8988T (cell line): Measurements from ENCODE around the gene GPR107.

Experiments
- DNase-seq: peaks from one replicate; pipeline ENCODE4 v3.0.0; 2011

The GPR107 gene

GRCh38 chr9:130112538-130113151 is 58.9 kb downstream of the GPR107 start:
- DNase-seq: no peak

DNA sequence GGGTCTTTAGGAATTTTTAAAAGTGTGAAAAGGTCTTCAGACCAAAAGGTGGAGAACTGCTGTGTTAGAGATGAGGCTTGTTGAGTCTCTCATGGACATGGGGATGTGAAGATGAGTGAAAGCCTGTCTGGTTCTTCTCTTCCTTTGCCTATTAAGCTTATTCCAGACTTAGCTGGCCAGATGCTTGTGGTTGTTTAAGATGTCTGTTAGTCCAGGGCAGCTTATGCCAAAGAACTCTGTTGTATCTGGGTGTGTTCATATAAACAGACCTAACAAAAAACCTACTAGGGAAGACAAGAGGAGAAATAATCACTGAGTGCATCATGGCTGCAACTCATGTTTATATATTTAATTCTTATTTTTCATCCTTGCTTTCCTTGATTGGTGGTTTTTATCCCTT is 61.0 kb downstream of the GPR107 start:
- DNase-seq: no peak

DNA sequence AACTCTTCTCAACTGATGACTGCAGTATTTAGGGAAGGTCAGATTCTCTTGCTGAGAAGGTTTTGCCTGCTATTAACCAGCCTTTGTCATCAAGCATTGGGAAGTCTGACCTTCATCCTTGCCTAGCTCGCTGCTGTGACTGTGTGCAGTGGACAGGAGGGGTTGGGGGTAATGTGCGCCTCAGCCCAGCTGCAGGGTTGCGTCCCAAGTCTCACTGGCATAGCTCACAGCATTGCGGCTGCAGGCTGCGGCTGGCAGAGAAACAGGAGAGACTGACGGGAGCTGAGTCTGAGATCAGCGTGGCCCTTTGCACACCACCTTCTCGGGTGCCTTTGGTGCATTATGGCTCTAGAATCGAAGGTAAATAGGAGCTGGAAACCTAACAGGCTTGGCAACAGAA is 62.6 kb downstream of the GPR107 start:
- DNase-seq: no peak

GRCh38 chr9:130117376-130117775 is 63.7 kb downstream of the GPR107 start:
- DNase-seq: no peak

DNA sequence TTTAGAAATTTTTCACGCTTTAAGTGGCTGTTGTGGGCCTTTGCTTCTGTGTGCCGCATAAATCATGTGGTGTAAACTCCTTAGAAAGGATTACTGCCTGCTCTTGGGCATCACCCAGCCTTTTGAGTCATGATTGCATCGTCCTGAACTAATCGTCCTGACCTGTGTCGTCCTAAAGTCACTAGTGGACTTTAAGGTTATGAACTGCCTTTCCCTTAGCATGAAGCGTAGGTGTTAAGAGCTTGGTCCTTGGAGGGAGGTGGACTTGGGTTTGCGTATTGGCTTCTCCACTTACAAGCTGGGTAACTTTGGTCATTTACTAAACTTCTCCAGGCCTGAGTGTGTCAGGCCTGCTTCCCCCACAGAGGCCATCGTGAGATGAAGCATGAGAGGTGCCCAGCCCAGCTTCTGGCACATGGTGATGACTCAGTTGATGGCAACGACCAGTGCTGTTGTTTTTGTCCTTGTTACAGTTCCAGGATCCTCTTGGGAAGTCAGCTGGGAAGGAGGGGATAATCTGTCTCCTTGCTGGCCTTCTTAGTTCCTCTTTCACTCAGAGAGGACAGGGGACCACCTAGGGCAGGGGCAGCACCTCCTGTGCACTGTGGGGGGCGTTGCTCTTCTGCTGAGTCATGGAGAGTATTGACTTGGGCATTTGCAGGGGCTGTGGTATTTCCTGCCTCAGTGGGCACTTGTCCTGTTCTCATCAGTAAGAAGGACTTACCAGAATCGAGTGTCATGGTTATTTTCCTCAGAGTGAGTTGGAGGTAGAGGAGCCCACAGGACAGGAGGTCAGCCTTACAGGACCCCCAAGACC is 64.3 kb downstream of the GPR107 start:
- no peak for DNase-seq

GRCh38 chr9:130118841-130119518 is 65.3 kb downstream of the GPR107 start:
- no peak for DNase-seq

DNA sequence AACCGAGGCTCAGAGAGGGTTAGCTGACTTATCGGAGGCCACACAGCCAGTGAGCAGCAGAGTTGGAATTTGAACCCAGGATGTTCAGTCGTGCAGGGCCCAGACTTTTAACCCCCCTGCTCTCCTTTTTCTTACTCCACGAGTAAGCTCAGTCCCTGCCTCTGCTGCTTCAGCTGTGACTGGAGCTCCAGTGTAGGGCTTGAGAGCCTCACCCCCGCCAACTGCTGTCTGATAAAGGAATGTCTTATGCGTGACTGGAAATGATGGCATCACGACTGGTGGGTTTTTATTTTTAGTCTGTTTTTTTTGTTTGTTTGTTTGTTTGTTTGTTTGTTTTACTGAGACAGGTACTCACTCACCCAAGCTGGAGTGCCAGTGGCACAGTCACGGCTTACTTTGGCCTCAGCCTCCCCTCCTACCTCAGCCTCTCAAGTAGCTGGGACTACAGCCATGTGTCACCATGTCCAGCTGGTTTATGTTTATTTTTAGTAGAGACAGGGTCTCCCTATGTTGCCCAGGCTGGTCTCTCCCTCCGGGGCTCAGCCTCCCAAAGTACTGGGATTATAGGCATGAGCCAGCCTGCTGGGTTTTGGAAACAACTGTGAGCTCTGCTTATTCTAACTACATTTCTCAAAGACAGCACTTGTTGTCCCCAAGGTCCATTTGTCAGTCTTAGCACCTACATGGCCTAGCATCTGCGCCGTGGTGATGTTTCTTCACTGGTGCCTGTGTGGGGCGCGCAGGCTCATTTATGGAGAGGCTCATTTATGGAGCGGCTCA is 66.0 kb downstream of the GPR107 start:
- DNase-seq: no peak

DNA sequence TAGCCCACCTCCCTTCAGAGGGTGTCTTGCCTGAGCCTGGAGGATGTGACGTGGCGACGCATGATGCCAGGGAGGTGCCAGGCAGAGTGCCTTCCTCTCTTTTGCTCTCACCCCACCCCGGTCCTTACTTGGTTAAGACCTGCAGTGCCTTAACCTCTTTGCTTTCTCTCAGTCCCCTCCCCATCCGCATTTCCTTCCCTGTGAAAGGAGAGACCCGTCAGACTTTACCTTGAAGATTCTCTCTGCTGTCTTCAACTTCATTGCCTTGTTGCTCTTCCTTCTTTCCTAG is 66.5 kb downstream of the GPR107 start:
- DNase-seq: no peak

- DNase-seq: no peak
These were observed 67.1 kb downstream of the GPR107 start for GRCh38 chr9:130120832-130121231.

DNA sequence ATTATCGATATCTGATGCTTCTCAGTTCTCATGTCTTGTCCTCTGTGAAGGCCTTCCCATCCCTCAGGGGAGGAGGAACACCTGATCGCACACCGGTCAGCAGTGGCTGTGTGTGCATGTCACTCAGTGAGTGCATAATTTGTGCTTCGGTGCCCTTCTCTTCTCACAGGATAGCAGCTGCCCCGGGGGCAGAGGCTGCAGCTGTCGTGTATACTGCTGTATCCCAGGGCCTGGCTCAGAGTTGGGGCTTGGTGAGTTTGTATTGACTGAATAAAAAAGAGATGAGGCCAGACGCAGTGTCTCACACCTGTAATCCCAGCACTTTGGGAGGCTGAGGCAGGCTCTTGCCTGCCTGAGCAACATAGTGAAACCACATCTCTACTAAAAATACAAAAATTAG is 68.8 kb downstream of the GPR107 start:
- DNase-seq: no peak

GRCh38 chr9:130124085-130124860 is 70.6 kb downstream of the GPR107 start:
- no peak for DNase-seq

- DNase-seq: no peak
These were observed 73.2 kb downstream of the GPR107 start for GRCh38 chr9:130126721-130127433.

DNA sequence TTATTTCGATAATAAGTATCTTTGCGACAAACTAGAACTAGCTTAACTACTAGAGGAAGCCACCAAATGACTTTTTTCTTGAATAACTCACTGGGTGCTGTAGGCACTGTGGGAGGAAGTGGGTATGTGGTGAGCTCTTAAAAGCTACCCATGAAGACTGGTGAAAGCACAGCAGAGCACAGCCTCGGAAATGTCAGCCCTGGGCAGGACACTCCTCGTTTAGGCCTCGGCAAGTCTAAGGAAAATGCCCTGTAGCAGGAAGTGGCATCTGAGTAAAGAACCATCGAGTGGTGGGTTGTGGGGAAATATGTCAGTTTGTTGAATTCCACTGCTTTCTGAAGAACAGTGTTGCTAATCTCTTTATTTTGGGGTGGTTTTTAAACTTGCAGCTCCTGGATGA is 74.5 kb downstream of the GPR107 start:
- DNase-seq: no peak

DNA sequence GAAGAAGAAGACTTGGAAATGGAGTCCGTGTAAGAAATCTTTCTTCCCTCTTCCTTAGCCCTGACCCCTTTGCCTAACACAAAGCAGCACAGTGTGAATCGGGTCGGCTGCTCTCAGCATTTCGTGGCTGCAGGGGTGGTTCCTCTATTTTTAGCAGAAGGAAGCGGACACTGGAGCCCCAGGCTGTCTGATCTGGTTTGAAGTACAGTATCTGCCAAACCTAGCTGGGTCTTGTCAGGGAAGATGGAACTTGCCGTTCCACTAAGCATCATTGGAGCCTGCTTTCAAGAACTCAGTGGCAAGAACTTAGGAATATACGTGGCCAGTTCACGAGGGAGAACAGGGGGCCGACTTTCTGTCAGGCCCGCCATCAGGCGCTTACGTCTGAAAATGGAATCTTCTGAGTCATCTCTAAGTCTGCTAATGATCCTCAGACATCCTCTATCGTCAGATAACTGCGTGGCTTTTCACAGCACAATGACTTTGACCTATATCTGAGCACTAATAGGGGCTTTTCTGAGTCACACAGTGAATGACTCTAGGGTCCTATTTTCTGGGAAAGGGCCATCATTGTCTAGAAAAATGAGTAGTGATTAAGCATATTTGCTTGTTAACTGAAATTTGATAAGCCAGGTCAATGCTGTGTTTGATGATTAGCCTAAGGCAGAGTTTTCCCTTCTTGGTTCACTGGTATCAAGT is 75.2 kb downstream of the GPR107 start:
- no peak for DNase-seq

- no peak for DNase-seq
These were observed 75.8 kb downstream of the GPR107 start for GRCh38 chr9:130129432-130130061.

GRCh38 chr9:130132746-130133145 is 79.0 kb downstream of the GPR107 start:
- no peak for DNase-seq

DNA sequence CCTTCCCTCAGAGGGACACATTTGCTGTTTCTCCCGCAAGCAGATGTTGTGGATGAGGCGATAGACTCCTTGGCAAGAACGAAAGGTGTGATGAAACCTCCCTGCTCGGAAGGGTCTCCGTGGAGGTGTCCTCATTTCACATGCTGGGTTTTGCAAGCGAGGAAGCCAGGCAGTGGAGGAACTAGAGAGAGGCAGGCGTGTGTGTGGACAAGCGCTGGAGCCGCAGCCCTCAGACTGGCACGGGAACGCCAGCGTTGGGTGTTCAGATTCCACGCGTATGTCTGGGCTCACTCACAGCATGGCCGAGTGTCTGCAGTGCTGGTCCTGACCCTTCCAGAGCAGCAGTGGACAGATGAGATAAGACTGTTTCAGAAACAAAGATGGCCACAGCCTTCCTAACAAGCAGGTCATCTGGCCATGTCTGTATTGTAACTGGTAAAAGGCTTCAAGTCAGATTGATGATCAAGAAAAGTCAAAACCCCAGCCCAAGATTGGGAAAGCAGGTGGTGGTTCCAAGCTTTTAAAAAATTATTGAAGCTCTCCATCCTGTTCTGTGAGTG is 83.5 kb downstream of the GPR107 start:
- no peak for DNase-seq

- no peak for DNase-seq
These were observed 84.0 kb downstream of the GPR107 start for GRCh38 chr9:130137641-130138081.

GRCh38 chr9:130138171-130138653 is 84.5 kb downstream of the GPR107 start:
- no peak for DNase-seq

- DNase-seq: no peak
These were observed 85.1 kb downstream of the GPR107 start for GRCh38 chr9:130138791-130139190.
